ENCODE data around the gene LRRC55. TPM values are rescaled to one million over a fixed set of nuclear protein-coding genes. Genes with fewer than 3 reads are reported as not detected.

LRRC55 gene
- total and polyA plus RNA-seq, 2 experiments from 2014 or later: 0.15 to 1.5 TPM

DNA sequence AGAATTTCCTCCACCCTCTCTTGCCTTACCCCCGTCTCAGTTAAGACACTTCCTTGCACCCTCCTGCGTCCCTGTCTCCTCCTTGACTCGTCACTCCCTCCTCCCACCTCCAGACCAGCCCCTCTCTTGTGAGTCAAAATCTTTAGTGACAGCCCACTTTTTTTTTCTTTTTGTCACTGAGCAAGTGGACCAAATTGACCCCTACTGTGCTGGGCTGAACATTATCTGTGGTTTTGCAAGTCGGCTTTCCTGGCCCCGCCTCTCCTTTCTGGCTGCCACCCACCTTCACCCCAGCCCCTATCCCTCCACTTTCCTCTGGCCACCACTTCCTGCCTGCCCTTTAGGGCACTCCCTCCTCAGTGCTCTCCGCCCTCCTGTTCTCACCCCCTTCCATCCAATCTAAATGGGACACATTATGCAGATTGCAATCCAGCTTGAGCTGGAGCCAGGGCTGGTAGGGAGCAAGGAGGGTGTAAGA lies 55.5 kb downstream of the LRRC55 start, which contains the start of gene APLNR (continued):
- TF ChIP-seq, protein P1, sequence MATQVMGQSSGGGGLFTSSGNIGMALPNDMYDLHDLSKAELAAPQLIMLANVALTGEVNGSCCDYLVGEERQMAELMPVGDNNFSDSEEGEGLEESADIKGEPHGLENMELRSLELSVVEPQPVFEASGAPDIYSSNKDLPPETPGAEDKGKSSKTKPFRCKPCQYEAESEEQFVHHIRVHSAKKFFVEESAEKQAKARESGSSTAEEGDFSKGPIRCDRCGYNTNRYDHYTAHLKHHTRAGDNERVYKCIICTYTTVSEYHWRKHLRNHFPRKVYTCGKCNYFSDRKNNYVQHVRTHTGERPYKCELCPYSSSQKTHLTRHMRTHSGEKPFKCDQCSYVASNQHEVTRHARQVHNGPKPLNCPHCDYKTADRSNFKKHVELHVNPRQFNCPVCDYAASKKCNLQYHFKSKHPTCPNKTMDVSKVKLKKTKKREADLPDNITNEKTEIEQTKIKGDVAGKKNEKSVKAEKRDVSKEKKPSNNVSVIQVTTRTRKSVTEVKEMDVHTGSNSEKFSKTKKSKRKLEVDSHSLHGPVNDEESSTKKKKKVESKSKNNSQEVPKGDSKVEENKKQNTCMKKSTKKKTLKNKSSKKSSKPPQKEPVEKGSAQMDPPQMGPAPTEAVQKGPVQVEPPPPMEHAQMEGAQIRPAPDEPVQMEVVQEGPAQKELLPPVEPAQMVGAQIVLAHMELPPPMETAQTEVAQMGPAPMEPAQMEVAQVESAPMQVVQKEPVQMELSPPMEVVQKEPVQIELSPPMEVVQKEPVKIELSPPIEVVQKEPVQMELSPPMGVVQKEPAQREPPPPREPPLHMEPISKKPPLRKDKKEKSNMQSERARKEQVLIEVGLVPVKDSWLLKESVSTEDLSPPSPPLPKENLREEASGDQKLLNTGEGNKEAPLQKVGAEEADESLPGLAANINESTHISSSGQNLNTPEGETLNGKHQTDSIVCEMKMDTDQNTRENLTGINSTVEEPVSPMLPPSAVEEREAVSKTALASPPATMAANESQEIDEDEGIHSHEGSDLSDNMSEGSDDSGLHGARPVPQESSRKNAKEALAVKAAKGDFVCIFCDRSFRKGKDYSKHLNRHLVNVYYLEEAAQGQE (IDR thresholded peaks at IDR 0.05; ENCODE audit: unreplicated experiment): no peak
- TF ChIP-seq JUNB (IDR thresholded peaks at IDR 0.05; ENCODE audit: unreplicated experiment) (no peak), ZNF114 (CRISPR knock-in tag; IDR thresholded peaks at IDR 0.05) (no peak), NANOG (IDR thresholded peaks at IDR 0.05; ENCODE audit: borderline replicate concordance) (no peak)

DNA sequence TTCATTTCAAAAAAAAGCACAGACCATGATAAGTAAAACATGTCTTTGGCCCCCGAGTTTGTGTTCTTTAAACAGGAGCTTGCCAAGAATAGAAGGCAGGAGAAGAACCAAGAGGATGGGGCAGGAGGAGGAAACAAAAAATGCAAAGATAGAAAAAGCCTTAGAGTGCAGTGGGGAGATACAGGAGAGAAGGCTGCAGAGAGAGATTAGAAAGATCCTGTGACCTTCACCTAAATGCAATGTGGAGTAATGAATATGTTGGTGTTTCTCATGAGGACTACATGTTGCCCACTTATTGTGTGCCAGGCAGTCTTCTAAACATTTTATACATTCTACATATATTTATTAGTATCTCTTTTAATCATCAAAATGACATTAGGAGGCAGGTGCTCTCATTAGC lies 57.6 kb downstream of the LRRC55 start:
- Histone ChIP-seq H3K27ac (ENCODE audit: low read depth) (no peak overlapping the region), H2AFZ (no peak overlapping the region), H3F3A (replicated peaks; ENCODE audit: low read depth) (no peaks in the 10 kb centered on the region), H3K9me2 (ENCODE audit: insufficient read depth) (0 out of 2 replicates have a peak, but pooled peaks cover 3% of the 10 kb centered on the region), H3K79me2 (replicated peaks; ENCODE audit: insufficient read depth) (no peaks in the 10 kb centered on the region), H3K4me1 (ENCODE audit: insufficient read depth) (peaks cover 18% of the 10 kb centered on the region), H3K27me3 (ENCODE audit: insufficient read depth) (no peaks in the 10 kb centered on the region), H3K4me3 (no peak overlapping the region), H4K20me1 (replicated peaks; ENCODE audit: insufficient read depth) (no peaks in the 10 kb centered on the region), H3K4me2 (no peak overlapping the region), H3K36me3 (ENCODE audit: insufficient read depth) (no peaks in the 10 kb centered on the region)
- no peak for TF ChIP-seq POLR2AphosphoS5 (IDR thresholded peaks at IDR 0.05; ENCODE audit: low read depth)
- TF ChIP-seq, protein P2, sequence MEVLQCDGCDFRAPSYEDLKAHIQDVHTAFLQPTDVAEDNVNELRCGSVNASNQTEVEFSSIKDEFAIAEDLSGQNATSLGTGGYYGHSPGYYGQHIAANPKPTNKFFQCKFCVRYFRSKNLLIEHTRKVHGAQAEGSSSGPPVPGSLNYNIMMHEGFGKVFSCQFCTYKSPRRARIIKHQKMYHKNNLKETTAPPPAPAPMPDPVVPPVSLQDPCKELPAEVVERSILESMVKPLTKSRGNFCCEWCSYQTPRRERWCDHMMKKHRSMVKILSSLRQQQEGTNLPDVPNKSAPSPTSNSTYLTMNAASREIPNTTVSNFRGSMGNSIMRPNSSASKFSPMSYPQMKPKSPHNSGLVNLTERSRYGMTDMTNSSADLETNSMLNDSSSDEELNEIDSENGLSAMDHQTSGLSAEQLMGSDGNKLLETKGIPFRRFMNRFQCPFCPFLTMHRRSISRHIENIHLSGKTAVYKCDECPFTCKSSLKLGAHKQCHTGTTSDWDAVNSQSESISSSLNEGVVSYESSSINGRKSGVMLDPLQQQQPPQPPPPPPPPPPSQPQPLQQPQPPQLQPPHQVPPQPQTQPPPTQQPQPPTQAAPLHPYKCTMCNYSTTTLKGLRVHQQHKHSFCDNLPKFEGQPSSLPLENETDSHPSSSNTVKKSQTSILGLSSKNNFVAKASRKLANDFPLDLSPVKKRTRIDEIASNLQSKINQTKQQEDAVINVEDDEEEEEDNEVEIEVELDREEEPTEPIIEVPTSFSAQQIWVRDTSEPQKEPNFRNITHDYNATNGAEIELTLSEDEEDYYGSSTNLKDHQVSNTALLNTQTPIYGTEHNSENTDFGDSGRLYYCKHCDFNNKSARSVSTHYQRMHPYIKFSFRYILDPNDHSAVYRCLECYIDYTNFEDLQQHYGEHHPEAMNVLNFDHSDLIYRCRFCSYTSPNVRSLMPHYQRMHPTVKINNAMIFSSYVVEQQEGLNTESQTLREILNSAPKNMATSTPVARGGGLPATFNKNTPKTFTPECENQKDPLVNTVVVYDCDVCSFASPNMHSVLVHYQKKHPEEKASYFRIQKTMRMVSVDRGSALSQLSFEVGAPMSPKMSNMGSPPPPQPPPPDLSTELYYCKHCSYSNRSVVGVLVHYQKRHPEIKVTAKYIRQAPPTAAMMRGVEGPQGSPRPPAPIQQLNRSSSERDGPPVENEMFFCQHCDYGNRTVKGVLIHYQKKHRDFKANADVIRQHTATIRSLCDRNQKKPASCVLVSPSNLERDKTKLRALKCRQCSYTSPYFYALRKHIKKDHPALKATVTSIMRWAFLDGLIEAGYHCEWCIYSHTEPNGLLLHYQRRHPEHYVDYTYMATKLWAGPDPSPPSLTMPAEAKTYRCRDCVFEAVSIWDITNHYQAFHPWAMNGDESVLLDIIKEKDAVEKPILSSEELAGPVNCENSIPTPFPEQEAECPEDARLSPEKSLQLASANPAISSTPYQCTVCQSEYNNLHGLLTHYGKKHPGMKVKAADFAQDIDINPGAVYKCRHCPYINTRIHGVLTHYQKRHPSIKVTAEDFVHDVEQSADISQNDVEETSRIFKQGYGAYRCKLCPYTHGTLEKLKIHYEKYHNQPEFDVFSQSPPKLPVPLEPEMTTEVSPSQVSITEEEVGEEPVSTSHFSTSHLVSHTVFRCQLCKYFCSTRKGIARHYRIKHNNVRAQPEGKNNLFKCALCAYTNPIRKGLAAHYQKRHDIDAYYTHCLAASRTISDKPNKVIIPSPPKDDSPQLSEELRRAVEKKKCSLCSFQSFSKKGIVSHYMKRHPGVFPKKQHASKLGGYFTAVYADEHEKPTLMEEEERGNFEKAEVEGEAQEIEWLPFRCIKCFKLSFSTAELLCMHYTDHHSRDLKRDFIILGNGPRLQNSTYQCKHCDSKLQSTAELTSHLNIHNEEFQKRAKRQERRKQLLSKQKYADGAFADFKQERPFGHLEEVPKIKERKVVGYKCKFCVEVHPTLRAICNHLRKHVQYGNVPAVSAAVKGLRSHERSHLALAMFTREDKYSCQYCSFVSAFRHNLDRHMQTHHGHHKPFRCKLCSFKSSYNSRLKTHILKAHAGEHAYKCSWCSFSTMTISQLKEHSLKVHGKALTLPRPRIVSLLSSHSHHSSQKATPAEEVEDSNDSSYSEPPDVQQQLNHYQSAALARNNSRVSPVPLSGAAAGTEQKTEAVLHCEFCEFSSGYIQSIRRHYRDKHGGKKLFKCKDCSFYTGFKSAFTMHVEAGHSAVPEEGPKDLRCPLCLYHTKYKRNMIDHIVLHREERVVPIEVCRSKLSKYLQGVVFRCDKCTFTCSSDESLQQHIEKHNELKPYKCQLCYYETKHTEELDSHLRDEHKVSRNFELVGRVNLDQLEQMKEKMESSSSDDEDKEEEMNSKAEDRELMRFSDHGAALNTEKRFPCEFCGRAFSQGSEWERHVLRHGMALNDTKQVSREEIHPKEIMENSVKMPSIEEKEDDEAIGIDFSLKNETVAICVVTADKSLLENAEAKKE (CRISPR knock-in tag; IDR thresholded peaks at IDR 0.05): no peak
- TF ChIP-seq EZH2 (IDR thresholded peaks at IDR 0.05; ENCODE audit: low read depth, unreplicated experiment): no peak
- TF ChIP-seq JUNB (IDR thresholded peaks at IDR 0.05; ENCODE audit: unreplicated experiment): no peak
- TF ChIP-seq NANOG (IDR thresholded peaks at IDR 0.05; ENCODE audit: borderline replicate concordance): no peak
- TF ChIP-seq, protein P1 (IDR thresholded peaks at IDR 0.05; ENCODE audit: unreplicated experiment): no peak
- TF ChIP-seq EZH2phosphoT487 (IDR thresholded peaks at IDR 0.05; ENCODE audit: unreplicated experiment): no peak
- H3K27ac Mint-ChIP-seq: no peak overlapping the region
- no peaks in the 10 kb centered on the region; the same call in 1 of the 3 replicates for H3K9me3 Mint-ChIP-seq
- peaks cover 30% of the 10 kb centered on the region for H3K4me1 Mint-ChIP-seq
- ATAC-seq (no peak), DNase-seq (ENCODE audit: low spot score) (no peak)
- peaks cover 3% of the 10 kb centered on the region for H3K27me3 Mint-ChIP-seq (ENCODE audit: insufficient read depth, low read depth, poor library complexity)
- H3K36me3 Mint-ChIP-seq (ENCODE audit: low read depth): no peaks in the 10 kb centered on the region
- no peak overlapping the region for H3K4me3 Mint-ChIP-seq
